ENCODE measurements around the gene C1orf198. TPM values are rescaled to one million over a fixed set of nuclear protein-coding genes. Genes with fewer than 3 reads are reported as not detected.

Gene C1orf198
- total RNA-seq, 4 donors from 2014 or later = 95.6 to 214 (median 140) TPM

DNA sequence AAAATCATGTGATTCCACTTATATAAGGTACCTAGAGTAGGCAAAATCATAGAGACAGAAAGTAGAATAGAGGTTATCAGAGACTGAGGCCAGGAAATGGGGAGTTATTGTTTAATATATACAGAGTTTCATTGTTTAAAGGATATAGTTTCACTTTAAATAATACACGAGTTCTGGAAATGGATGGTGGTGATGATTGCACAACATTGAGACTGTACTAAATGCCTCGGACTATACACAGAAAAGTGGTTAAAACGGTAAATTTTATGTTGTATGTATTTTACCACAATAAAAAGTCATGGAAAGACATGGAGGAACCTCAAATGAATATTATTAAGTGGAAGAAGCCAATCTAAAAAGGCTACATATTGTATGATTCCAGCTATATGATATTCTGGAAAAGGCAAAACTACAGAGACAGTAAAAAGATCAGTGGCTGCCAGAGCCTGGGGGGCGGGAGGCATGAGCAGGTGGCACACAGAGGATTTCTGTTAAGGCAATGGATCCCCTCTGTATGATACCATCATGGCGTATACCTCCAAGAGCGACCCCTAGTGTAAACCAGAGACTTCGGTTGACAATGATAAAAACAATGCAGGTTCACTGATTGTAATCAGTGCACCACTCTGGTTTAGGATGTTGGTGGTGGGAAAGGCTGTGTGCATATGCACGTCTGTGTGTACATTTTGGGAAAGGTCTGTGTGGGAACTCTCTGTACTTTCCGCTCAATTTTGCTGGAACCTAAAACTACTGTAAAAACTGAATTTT lies 7.5 kb downstream of the C1orf198 start:
- Histone ChIP-seq H3K36me3 (peaks cover 0 to 9% (median 0%) of the 10 kb centered on the region in 4 donors), H3K27me3 (no peaks in the 10 kb centered on the region), H3K4me1 (peaks cover 74 to 93% (median 82%) of the 10 kb centered on the region in 4 donors), H3K27ac (replicated peaks in 1 of 4) (no peak overlapping the region), H3K4me3 (no peak overlapping the region), H3K9me3 (no peaks in the 10 kb centered on the region)
- TF ChIP-seq POLR2AphosphoS5 (IDR thresholded peaks at IDR 0.05) (no peak), EP300 (IDR thresholded peaks at IDR 0.05) (no peak), POLR2A (IDR thresholded peaks at IDR 0.05; ENCODE audit: low read depth) (no peak)
- TF ChIP-seq, protein P1, sequence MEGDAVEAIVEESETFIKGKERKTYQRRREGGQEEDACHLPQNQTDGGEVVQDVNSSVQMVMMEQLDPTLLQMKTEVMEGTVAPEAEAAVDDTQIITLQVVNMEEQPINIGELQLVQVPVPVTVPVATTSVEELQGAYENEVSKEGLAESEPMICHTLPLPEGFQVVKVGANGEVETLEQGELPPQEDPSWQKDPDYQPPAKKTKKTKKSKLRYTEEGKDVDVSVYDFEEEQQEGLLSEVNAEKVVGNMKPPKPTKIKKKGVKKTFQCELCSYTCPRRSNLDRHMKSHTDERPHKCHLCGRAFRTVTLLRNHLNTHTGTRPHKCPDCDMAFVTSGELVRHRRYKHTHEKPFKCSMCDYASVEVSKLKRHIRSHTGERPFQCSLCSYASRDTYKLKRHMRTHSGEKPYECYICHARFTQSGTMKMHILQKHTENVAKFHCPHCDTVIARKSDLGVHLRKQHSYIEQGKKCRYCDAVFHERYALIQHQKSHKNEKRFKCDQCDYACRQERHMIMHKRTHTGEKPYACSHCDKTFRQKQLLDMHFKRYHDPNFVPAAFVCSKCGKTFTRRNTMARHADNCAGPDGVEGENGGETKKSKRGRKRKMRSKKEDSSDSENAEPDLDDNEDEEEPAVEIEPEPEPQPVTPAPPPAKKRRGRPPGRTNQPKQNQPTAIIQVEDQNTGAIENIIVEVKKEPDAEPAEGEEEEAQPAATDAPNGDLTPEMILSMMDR (IDR thresholded peaks at IDR 0.05) = no peak
- WGBS = 89% methylated on average over 9 of the region's 9 CpGs
- no peak for DNase-seq (ENCODE audit: extremely low spot score)
- intact Hi-C loops (cut with DNase I) = no loop called here

DNA sequence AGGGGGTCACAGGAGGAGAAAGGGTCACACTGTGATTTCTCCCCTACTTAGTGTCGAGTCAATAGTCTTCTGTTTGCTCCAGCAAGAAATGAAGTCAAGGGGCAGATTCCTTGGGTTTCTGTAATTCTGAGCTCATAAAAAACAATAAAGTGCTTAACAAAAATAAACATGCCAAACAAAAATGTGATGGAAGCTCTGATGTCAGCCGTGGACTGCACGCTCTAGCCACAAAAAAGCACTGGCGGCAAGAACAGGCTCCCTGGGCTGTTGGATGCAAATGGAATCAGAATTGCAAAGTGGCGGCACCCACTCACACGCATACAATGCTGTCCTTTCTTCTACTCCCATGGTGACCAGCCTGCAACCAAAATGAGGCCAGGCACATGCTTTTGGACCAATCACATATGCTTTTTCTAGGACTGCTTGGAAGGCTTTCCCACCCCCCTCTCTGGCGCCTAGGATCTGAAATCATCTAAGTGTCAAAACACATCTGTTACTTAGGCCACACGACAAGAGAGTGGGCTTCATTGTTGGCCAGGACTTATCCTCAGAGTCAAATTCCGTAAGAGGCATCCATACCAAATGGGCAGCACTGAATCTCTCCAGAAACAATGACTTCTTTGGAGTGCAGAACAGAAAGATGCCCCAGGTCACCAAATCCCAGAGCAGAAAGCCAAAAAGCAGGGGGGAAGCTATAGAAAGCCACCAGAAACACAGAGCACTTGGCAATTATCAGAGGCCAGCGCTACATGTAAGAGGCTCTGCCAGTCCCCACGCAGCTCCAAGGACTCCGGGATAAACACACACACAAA lies 9.2 kb downstream of the C1orf198 start:
- peaks cover 5 to 16% (median 13%) of the 10 kb centered on the region in 4 donors for H3K36me3 ChIP-seq
- no peak for DNase-seq (ENCODE audit: extremely low spot score)
- no peak overlapping the region for H3K4me3 ChIP-seq
- no peak for TF ChIP-seq EP300 (IDR thresholded peaks at IDR 0.05)
- TF ChIP-seq, protein P1 (IDR thresholded peaks at IDR 0.05) = no peak
- no peak for TF ChIP-seq POLR2AphosphoS5 (IDR thresholded peaks at IDR 0.05)
- TF ChIP-seq POLR2A (IDR thresholded peaks at IDR 0.05; ENCODE audit: low read depth) = no peak
- H3K27ac ChIP-seq (replicated peaks in 1 of 4) = peak overlapping the region in 2 of 4 donors; percentile 46 to 53
- intact Hi-C loops (cut with DNase I) = no loop called here
- no peaks in the 10 kb centered on the region for H3K9me3 ChIP-seq
- H3K4me1 ChIP-seq = peaks cover 63 to 90% (median 69%) of the 10 kb centered on the region in 4 donors
- WGBS = 79% methylated on average over 12 of the region's 12 CpGs
- H3K27me3 ChIP-seq = no peaks in the 10 kb centered on the region

DNA sequence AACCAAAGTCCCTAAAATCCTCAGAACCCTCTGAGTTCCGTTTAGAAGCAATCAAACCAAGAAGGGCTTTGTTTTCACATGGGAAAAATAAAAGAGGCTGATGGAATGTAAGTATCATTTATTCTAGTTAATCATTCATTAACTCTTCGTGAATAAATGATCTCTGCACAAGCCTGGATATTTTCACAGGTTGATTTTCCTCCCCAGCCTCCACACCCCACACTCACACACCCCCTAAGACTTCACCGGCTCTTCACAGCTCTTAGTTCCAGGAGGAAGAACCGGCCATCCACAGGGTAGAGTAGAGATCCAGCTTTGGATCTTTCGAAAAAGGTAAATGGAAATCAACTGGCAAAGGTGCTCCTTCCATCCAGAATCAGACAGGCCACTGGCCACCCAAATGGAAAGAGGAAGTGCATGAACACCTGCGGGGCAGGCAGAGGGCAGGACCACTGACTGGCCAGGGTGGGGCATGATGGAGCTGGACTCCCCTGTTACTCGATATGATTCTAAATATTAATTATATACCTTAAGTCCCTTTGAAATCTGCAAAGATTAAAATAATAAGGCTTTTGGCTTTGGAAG lies 10.0 kb downstream of the C1orf198 start:
- H3K27ac ChIP-seq (replicated peaks in 1 of 4) = peak overlapping the region in 2 of 4 donors; percentile 46 to 53
- intact Hi-C loops (cut with DNase I) = no loop called here
- no peak for DNase-seq (ENCODE audit: extremely low spot score)
- WGBS = 82% methylated on average over 7 of the region's 7 CpGs
- no peaks in the 10 kb centered on the region for H3K27me3 ChIP-seq
- H3K4me3 ChIP-seq = no peak overlapping the region
- H3K36me3 ChIP-seq = peaks cover 10 to 23% (median 20%) of the 10 kb centered on the region in 4 donors
- TF ChIP-seq, protein P1 (IDR thresholded peaks at IDR 0.05) = no peak
- no peak for TF ChIP-seq EP300 (IDR thresholded peaks at IDR 0.05)
- TF ChIP-seq POLR2AphosphoS5 (IDR thresholded peaks at IDR 0.05) = no peak
- no peak for TF ChIP-seq POLR2A (IDR thresholded peaks at IDR 0.05; ENCODE audit: low read depth)
- peaks cover 55 to 88% (median 67%) of the 10 kb centered on the region in 4 donors for H3K4me1 ChIP-seq
- H3K9me3 ChIP-seq = peaks cover 0 to under 1% (median 0%) of the 10 kb centered on the region in 4 donors

DNA sequence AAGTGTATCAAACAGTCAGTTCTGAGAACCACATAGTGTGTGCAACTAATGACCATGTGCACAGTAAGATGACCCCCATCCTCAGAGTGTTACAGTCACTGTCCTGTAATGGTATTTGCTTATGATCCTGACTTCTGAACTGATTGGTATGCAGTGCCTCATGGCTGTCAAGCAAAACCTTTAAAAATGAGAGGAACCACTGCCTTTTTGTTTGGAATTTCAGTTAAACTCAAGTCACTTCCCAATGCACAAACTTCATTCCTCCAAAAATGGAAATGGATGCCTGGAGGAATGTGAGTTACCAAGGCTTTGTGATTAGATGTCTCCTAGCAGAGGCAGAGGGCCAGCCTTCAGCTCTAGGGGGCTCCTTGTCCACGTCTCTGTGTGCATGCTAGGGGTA lies 10.5 kb downstream of the C1orf198 start:
- Histone ChIP-seq H3K4me1 (peaks cover 51 to 83% (median 63%) of the 10 kb centered on the region in 4 donors), H3K4me3 (no peak overlapping the region), H3K36me3 (peaks cover 15 to 27% (median 25%) of the 10 kb centered on the region in 4 donors), H3K9me3 (peaks cover 0 to 5% (median 1%) of the 10 kb centered on the region in 4 donors), H3K27me3 (no peaks in the 10 kb centered on the region), H3K27ac (replicated peaks in 1 of 4) (peak overlapping the region in 2 of 4 donors; percentile 46 to 53)
- no peak for DNase-seq (ENCODE audit: extremely low spot score)
- TF ChIP-seq, protein P1 (IDR thresholded peaks at IDR 0.05) = no peak
- TF ChIP-seq POLR2AphosphoS5 (IDR thresholded peaks at IDR 0.05) = no peak
- TF ChIP-seq EP300 (IDR thresholded peaks at IDR 0.05) = no peak
- TF ChIP-seq POLR2A (IDR thresholded peaks at IDR 0.05; ENCODE audit: low read depth) = no peak
- 63% methylated on average over 1 of the region's 1 CpG for WGBS
- intact Hi-C loops (cut with DNase I) = no loop called here
